ENCODE data around the gene LTBP3.

GRCh38 chr11:65578134-65578533, 20.0 kb upstream of the LTBP3 start:
- TF ChIP-seq EHMT2 (IDR thresholded peaks at IDR 0.05; ENCODE audit: borderline replicate concordance, low read depth, low read length) (no peak), FOXA3 (CRISPR knock-in tag; IDR thresholded peaks at IDR 0.05) (no peak), YY1 (IDR thresholded peaks at IDR 0.05; ENCODE audit: insufficient read depth, insufficient replicate concordance, low read depth, low read length) (no peak), SMC3 (IDR thresholded peaks at IDR 0.05; ENCODE audit: low read length) (no peak), ZNF510 (CRISPR knock-in tag; IDR thresholded peaks at IDR 0.05; ENCODE audit: low read depth) (no peak), HDAC6 (IDR thresholded peaks at IDR 0.05; ENCODE audit: low read depth, low read length) (no peak), ZBTB26 (CRISPR knock-in tag; IDR thresholded peaks at IDR 0.05; ENCODE audit: borderline replicate concordance) (no peak), CTCF (CRISPR knock-in tag; IDR thresholded peaks at IDR 0.05) (no peak), SRF (IDR thresholded peaks at IDR 0.05; ENCODE audit: low read depth, low read length) (no peak), ARNT (IDR thresholded peaks at IDR 0.05) (no peak), HOXA7 (CRISPR knock-in tag; IDR thresholded peaks at IDR 0.05) (no peak), KAT7 (CRISPR knock-in tag; IDR thresholded peaks at IDR 0.05; ENCODE audit: borderline replicate concordance) (no peak), SALL2 (CRISPR knock-in tag; IDR thresholded peaks at IDR 0.05) (no peak), ZFP91 (CRISPR knock-in tag; IDR thresholded peaks at IDR 0.05; ENCODE audit: borderline replicate concordance) (no peak)
